Ramos (cell line): ENCODE data around the gene RPS25.
"Not testable (repeated sequence)": the region's sequence is repeated elsewhere in the genome, so short reads cannot be mapped to it uniquely, and the experiment has no call there.

Experiments used
- in situ Hi-C: fragments of 300-500 bp; cut with MboI; formaldehyde crosslinking; loops from one replicate; pipeline ENCODE4 v1.14.3; 2022; ENCODE audit warnings: low sequenced_read_pairs; ENCODE audit not compliant: unreplicated experiment

The RPS25 gene

GRCh38 chr11:119018074-119018938 lies at the start of gene RPS25, which contains the start of gene TRAPPC4:
Gene RPS25, minus strand, starts transcription at chr11:119018343. Its CDS starts 59 bp downstream, at chr11:119018284.
Gene TRAPPC4, plus strand, starts transcription at chr11:119018766. Its CDS starts 30 bp downstream, at chr11:119018796.
- in situ Hi-C loops, result no loop called here

- in situ Hi-C loops, result no loop called here
These were observed 49.5 kb upstream of the RPS25 start, which contains the start of gene VPS11 for GRCh38 chr11:119067371-119068222. Gene VPS11, plus strand, starts transcription at chr11:119067818. Its CDS starts 6 bp downstream, at chr11:119067824.

GRCh38 chr11:119065369-119065768 lies 47.2 kb upstream of the RPS25 start:
- in situ Hi-C loops, result no loop called here

GRCh38 chr11:119062779-119063178 lies 44.6 kb upstream of the RPS25 start:
- in situ Hi-C loops, result no loop called here

GRCh38 chr11:119061256-119061655 lies 43.1 kb upstream of the RPS25 start:
- in situ Hi-C loops, result no loop called here

- in situ Hi-C loops, result not testable (repeated sequence)
These were observed 41.0 kb upstream of the RPS25 start for GRCh38 chr11:119059128-119059527.

- in situ Hi-C loops, result no loop called here
These were observed 39.0 kb upstream of the RPS25 start, which contains the start of gene HYOU1 for GRCh38 chr11:119057000-119057769. Gene HYOU1, minus strand, starts transcription at chr11:119057205. Its CDS starts 1,045 bp downstream, at chr11:119056160.

- in situ Hi-C loops, result no loop called here
These were observed 38.4 kb upstream of the RPS25 start for GRCh38 chr11:119056421-119056999.

- in situ Hi-C loops, result no loop called here
These were observed 37.8 kb upstream of the RPS25 start for GRCh38 chr11:119055901-119056300.

GRCh38 chr11:119054418-119054817 lies 36.3 kb upstream of the RPS25 start:
- in situ Hi-C loops, result no loop called here

GRCh38 chr11:119052163-119052814 lies 34.1 kb upstream of the RPS25 start:
- in situ Hi-C loops, result no loop called here

- in situ Hi-C loops, result no loop called here
These were observed 33.5 kb upstream of the RPS25 start for GRCh38 chr11:119051440-119052162.

GRCh38 chr11:119049081-119049480 lies 30.9 kb upstream of the RPS25 start:
- in situ Hi-C loops, result no loop called here

- in situ Hi-C loops, result no loop called here
These were observed 30.5 kb upstream of the RPS25 start for GRCh38 chr11:119048644-119049043.

- in situ Hi-C loops, result no loop called here
These were observed 29.1 kb upstream of the RPS25 start for GRCh38 chr11:119047205-119047604.

GRCh38 chr11:119046489-119046888 lies 28.3 kb upstream of the RPS25 start:
- in situ Hi-C loops, result no loop called here

GRCh38 chr11:119044708-119045107 lies 26.6 kb upstream of the RPS25 start:
- in situ Hi-C loops, result no loop called here

GRCh38 chr11:119042927-119043326 lies 24.8 kb upstream of the RPS25 start:
- in situ Hi-C loops, result no loop called here
